Activated CD4-positive, alpha-beta memory T cell treated with anti-CD3 and anti-CD28 coated beads, Interleukin-2, amount 10 ng/mL, durations not matched to agents 7 days and 5 days (primary cell): ENCODE measurements around the gene MARF1. TPM values are rescaled to one million over a fixed set of nuclear protein-coding genes. Genes with fewer than 3 reads are reported as not detected.
"Not testable (repeated sequence)": the region's sequence is repeated elsewhere in the genome, so short reads cannot be mapped to it uniquely, and the experiment has no call there.

Source experiments
- CTCF ChIA-PET: fragments of 350-600 bp; sonication (Branson Sonifier 250); formaldehyde crosslinking; loops from one replicate; lab custom pipeline; 2021; ENCODE audit warnings: antibody characterized with exemption, inconsistent platforms; lab: Charles Lee
- POLR2A ChIA-PET: fragments of 350-600 bp; sonication (Branson Sonifier 250); formaldehyde crosslinking; loops from one replicate; lab custom pipeline; 2021; ENCODE audit warnings: antibody characterized with exemption; lab: Charles Lee
- DNase-seq: peaks from one replicate; pipeline ENCODE4 v3.0.0-alpha.2; 2020
- H3K27ac Mint-ChIP-seq: one replicate; pipeline ENCODE4 v1.8.0; 2021; ENCODE audit warnings: mild to moderate bottlenecking, mixed read lengths
- H3K27me3 Mint-ChIP-seq: one replicate; pipeline ENCODE4 v1.8.0; 2021; ENCODE audit warnings: mixed read lengths
- H3K36me3 Mint-ChIP-seq: one replicate; pipeline ENCODE4 v1.8.0; 2021; ENCODE audit warnings: low read depth, mixed read lengths
- H3K4me1 Mint-ChIP-seq: one replicate; pipeline ENCODE4 v1.8.0; 2021; ENCODE audit warnings: mixed read lengths
- H3K4me3 Mint-ChIP-seq: one replicate; pipeline ENCODE4 v1.8.0; 2021; ENCODE audit warnings: mild to moderate bottlenecking, mixed read lengths
- H3K9me3 Mint-ChIP-seq: one replicate; pipeline ENCODE4 v1.8.0; 2021; ENCODE audit warnings: mixed read lengths
- total RNA-seq, 2 experiments: library from RNA; stranded (reverse); gene quantifications; one replicate each; pipeline ENCODE4 v1.2.3, GENCODE V29; 2021

MARF1 gene
- total RNA-seq, 2 experiments from 2014 or later: 85.4 to 85.5 TPM

GRCh38 chr16:15587152-15587825 lies 55.7 kb downstream of the MARF1 start:
- Mint-ChIP-seq H3K9me3 (peaks cover 22% of the 10 kb centered on the region), H3K4me3 (no peak overlapping the region), H3K36me3 (peaks cover 51% of the 10 kb centered on the region), H3K4me1 (peaks cover 31% of the 10 kb centered on the region), H3K27me3 (no peaks in the 10 kb centered on the region), H3K27ac (no peak overlapping the region)
- no peak for DNase-seq
- CTCF ChIA-PET: interaction anchor here (0.6 kb wide), 1 partner anchor 13 kb away, joined by 3 read pairs; no protein-coding TSS in a partner anchor
- POLR2A ChIA-PET: interaction anchor here (1.5 kb wide), 1 partner anchor 10 kb away, joined by 3 read pairs; no protein-coding TSS in a partner anchor

GRCh38 chr16:15586716-15587115 lies 56.2 kb downstream of the MARF1 start:
- no peak overlapping the region for H3K4me3 Mint-ChIP-seq
- ChIA-PET POLR2A (interaction anchor here (1.5 kb wide), 1 partner anchor 10 kb away, joined by 3 read pairs; no protein-coding TSS in a partner anchor), CTCF (interaction anchor here (0.6 kb wide), 1 partner anchor 14 kb away, joined by 3 read pairs; no protein-coding TSS in a partner anchor)
- peaks cover 50% of the 10 kb centered on the region for H3K36me3 Mint-ChIP-seq
- no peaks in the 10 kb centered on the region for H3K27me3 Mint-ChIP-seq
- H3K9me3 Mint-ChIP-seq: peaks cover 22% of the 10 kb centered on the region
- H3K27ac Mint-ChIP-seq: no peak overlapping the region
- DNase-seq: no peak
- peaks cover 28% of the 10 kb centered on the region for H3K4me1 Mint-ChIP-seq

GRCh38 chr16:15585956-15586355 lies 57.0 kb downstream of the MARF1 start:
- no peaks in the 10 kb centered on the region for H3K27me3 Mint-ChIP-seq
- peaks cover 24% of the 10 kb centered on the region for H3K4me1 Mint-ChIP-seq
- peaks cover 22% of the 10 kb centered on the region for H3K9me3 Mint-ChIP-seq
- POLR2A ChIA-PET: interaction anchor here (1.5 kb wide), 1 partner anchor 11 kb away, joined by 3 read pairs; no protein-coding TSS in a partner anchor
- CTCF ChIA-PET: no interaction called here
- no peak overlapping the region for H3K27ac Mint-ChIP-seq
- DNase-seq: no peak
- H3K36me3 Mint-ChIP-seq: peaks cover 50% of the 10 kb centered on the region
- no peak overlapping the region for H3K4me3 Mint-ChIP-seq

- peaks cover 7% of the 10 kb centered on the region for H3K4me1 Mint-ChIP-seq
- no peak for DNase-seq
- H3K4me3 Mint-ChIP-seq: no peak overlapping the region
- no peak overlapping the region for H3K27ac Mint-ChIP-seq
- POLR2A ChIA-PET: no interaction called here
- peaks cover 37% of the 10 kb centered on the region for H3K36me3 Mint-ChIP-seq
- CTCF ChIA-PET: no interaction called here
- H3K9me3 Mint-ChIP-seq: peaks cover 22% of the 10 kb centered on the region
- no peaks in the 10 kb centered on the region for H3K27me3 Mint-ChIP-seq
These were observed 59.4 kb downstream of the MARF1 start for GRCh38 chr16:15583526-15583925.

- ChIA-PET POLR2A (interaction anchor here (0.6 to 1.4 kb wide), 2 partner anchors 9 kb away, joined by 3 read pairs; no protein-coding TSS in a partner anchor), CTCF (interaction anchor here (0.7 to 1.2 kb wide), 2 partner anchors 9 to 243 kb away, joined by 3 to 4 read pairs; no protein-coding TSS in a partner anchor)
- no peaks in the 10 kb centered on the region for H3K27me3 Mint-ChIP-seq
- peaks cover 7% of the 10 kb centered on the region for H3K4me1 Mint-ChIP-seq
- no peak for DNase-seq
- H3K4me3 Mint-ChIP-seq: no peak overlapping the region
- H3K9me3 Mint-ChIP-seq: peaks cover 16% of the 10 kb centered on the region
- H3K27ac Mint-ChIP-seq: no peak overlapping the region
- peaks cover 15% of the 10 kb centered on the region for H3K36me3 Mint-ChIP-seq
These were observed 61.7 kb downstream of the MARF1 start for GRCh38 chr16:15581127-15581815.

GRCh38 chr16:15578824-15579223 lies 64.1 kb downstream of the MARF1 start:
- no peak for DNase-seq
- no peaks in the 10 kb centered on the region for H3K27me3 Mint-ChIP-seq
- H3K9me3 Mint-ChIP-seq: peaks cover 6% of the 10 kb centered on the region
- H3K36me3 Mint-ChIP-seq: peaks cover 3% of the 10 kb centered on the region
- no peak overlapping the region for H3K27ac Mint-ChIP-seq
- H3K4me1 Mint-ChIP-seq: peaks cover 8% of the 10 kb centered on the region
- POLR2A ChIA-PET: no interaction called here
- H3K4me3 Mint-ChIP-seq: no peak overlapping the region
- CTCF ChIA-PET: no interaction called here

- POLR2A ChIA-PET: no interaction called here
- Mint-ChIP-seq H3K36me3 (peaks cover 2% of the 10 kb centered on the region), H3K4me3 (no peak overlapping the region), H3K9me3 (peaks cover 6% of the 10 kb centered on the region), H3K27me3 (no peaks in the 10 kb centered on the region), H3K27ac (no peak overlapping the region), H3K4me1 (peaks cover 6% of the 10 kb centered on the region)
- DNase-seq: no peak
- CTCF ChIA-PET: no interaction called here
These were observed 65.7 kb downstream of the MARF1 start for GRCh38 chr16:15576960-15577958.

GRCh38 chr16:15575293-15576049 lies 67.5 kb downstream of the MARF1 start:
- peaks cover 6% of the 10 kb centered on the region for H3K9me3 Mint-ChIP-seq
- peaks cover 2% of the 10 kb centered on the region for H3K36me3 Mint-ChIP-seq
- POLR2A ChIA-PET: no interaction called here
- peaks cover 1% of the 10 kb centered on the region for H3K4me1 Mint-ChIP-seq
- no peak overlapping the region for H3K27ac Mint-ChIP-seq
- CTCF ChIA-PET: no interaction called here
- H3K4me3 Mint-ChIP-seq: no peak overlapping the region
- H3K27me3 Mint-ChIP-seq: no peaks in the 10 kb centered on the region
- no peak for DNase-seq

GRCh38 chr16:15574614-15574948 lies 68.4 kb downstream of the MARF1 start:
- Mint-ChIP-seq H3K36me3 (peaks cover 3% of the 10 kb centered on the region), H3K9me3 (peaks cover 6% of the 10 kb centered on the region), H3K27ac (no peak overlapping the region), H3K4me1 (peaks cover 1% of the 10 kb centered on the region), H3K4me3 (no peak overlapping the region), H3K27me3 (no peaks in the 10 kb centered on the region)
- CTCF ChIA-PET: no interaction called here
- POLR2A ChIA-PET: no interaction called here
- no peak for DNase-seq

GRCh38 chr16:15573896-15574613 lies 68.9 kb downstream of the MARF1 start:
- POLR2A ChIA-PET, DNase-seq, H3K4me1 Mint-ChIP-seq, H3K4me3 Mint-ChIP-seq, CTCF ChIA-PET, H3K27me3 Mint-ChIP-seq, H3K36me3 Mint-ChIP-seq, H3K27ac Mint-ChIP-seq, H3K9me3 Mint-ChIP-seq: not testable (repeated sequence)

GRCh38 chr16:15573274-15573895 lies 69.6 kb downstream of the MARF1 start:
- Mint-ChIP-seq H3K36me3 (peaks cover 4% of the 10 kb centered on the region), H3K4me1 (peaks cover 1% of the 10 kb centered on the region), H3K27me3 (no peaks in the 10 kb centered on the region), H3K9me3 (peaks cover 6% of the 10 kb centered on the region), H3K4me3 (no peak overlapping the region), H3K27ac (no peak overlapping the region)
- DNase-seq: no peak
- ChIA-PET POLR2A (no interaction called here), CTCF (no interaction called here)
